Esophagus muscularis mucosa (tissue), 4 donors: ENCODE results near the gene LIG3. TPM values are rescaled to one million over a fixed set of nuclear protein-coding genes. Genes with fewer than 3 reads are reported as not detected.

Experiments used
- DNase-seq: peaks from one replicate; pipeline ENCODE4 v3.0.0-alpha.2; 2017; ENCODE audit errors: extremely low spot score
- H3K27ac ChIP-seq, 4 donors: fragments of 200-600 bp; sonication (generic); replicated peaks in 1 of 4; 1 replicate in 3 of 4; 2 replicates in 1 of 4; pipeline ENCODE4 v1.5.1; 2016 to 2019; ENCODE audit warnings: mild to moderate bottlenecking in 1 of 4
- H3K27me3 ChIP-seq, 4 donors: fragments of 200-600 bp; sonication (generic); one replicate each; pipeline versions ENCODE4 v1.5.1 to v1.6.0; 2016 to 2019
- H3K36me3 ChIP-seq, 4 donors: fragments of 200-600 bp; sonication (generic); one replicate each; pipeline ENCODE4 v1.5.1; 2016 to 2019
- H3K4me1 ChIP-seq, 4 donors: fragments of 200-600 bp; sonication (generic); one replicate each; pipeline ENCODE4 v1.5.1; 2016 to 2019
- H3K4me3 ChIP-seq, 4 donors: fragments of 200-600 bp; sonication (generic); 1 replicate in 2 of 4; 2 replicates in 2 of 4; pipeline ENCODE4 v1.5.1; 2016 to 2019; ENCODE audit warnings: mild to moderate bottlenecking in 4 of 4, moderate library complexity in 1 of 4
- H3K9me3 ChIP-seq, 4 donors: fragments of 200-600 bp; sonication (generic); 1 replicate in 3 of 4; 2 replicates in 1 of 4; pipeline ENCODE4 v1.5.1; 2016 to 2019
- EP300 ChIP-seq: sonication (generic); formaldehyde crosslinking; IDR thresholded peaks from one replicate; pipeline ENCODE4 v1.6.1; 2017; ENCODE audit warnings: antibody characterized with exemption
- POLR2A ChIP-seq: fragments of 450-650 bp; IDR thresholded peaks from one replicate; pipeline ENCODE4 v1.6.1; 2017; ENCODE audit warnings: antibody characterized with exemption, moderate library complexity, mild to moderate bottlenecking, low read depth
- POLR2AphosphoS5 ChIP-seq, 2 donors: sonication (generic); formaldehyde crosslinking; IDR thresholded peaks; one replicate each; pipeline ENCODE4 v1.6.1; 2017; ENCODE audit warnings: antibody characterized with exemption in 2 of 2
- WGBS: methylation state at CpG from one replicate; pipeline ENCODE4 v1.1.5; 2018; 5-methylcytosine and 5-hydroxymethylcytosine counted together
- intact Hi-C: fragments of 100-400 bp; cut with DNase I; formaldehyde crosslinking; loops from one replicate; pipeline ENCODE4 v1.15.1; 2023
- total RNA-seq, 4 donors: library from RNA; depleted of rRNA; stranded (reverse); fragments of >200 nt; gene quantifications; one replicate each; pipeline versions ENCODE4 v1.1.0 to v1.2.1, GENCODE V29; 2016
- TF ChIP-seq, protein P1 (sequence below), 3 experiments: fragments of 200-600 bp in 2 of 3; fragments of 450-650 bp in 1 of 3; sonication (generic) in 2 of 3; IDR thresholded peaks; one replicate each; pipeline ENCODE4 v1.5.1; 2017 to 2019; ENCODE audit warnings: antibody characterized with exemption in 3 of 3, mild to moderate bottlenecking in 2 of 3, moderate library complexity in 1 of 3

LIG3 gene
- total RNA-seq, 4 donors from 2014 or later: 24.7 to 50.7 (median 32.1) TPM

DNA sequence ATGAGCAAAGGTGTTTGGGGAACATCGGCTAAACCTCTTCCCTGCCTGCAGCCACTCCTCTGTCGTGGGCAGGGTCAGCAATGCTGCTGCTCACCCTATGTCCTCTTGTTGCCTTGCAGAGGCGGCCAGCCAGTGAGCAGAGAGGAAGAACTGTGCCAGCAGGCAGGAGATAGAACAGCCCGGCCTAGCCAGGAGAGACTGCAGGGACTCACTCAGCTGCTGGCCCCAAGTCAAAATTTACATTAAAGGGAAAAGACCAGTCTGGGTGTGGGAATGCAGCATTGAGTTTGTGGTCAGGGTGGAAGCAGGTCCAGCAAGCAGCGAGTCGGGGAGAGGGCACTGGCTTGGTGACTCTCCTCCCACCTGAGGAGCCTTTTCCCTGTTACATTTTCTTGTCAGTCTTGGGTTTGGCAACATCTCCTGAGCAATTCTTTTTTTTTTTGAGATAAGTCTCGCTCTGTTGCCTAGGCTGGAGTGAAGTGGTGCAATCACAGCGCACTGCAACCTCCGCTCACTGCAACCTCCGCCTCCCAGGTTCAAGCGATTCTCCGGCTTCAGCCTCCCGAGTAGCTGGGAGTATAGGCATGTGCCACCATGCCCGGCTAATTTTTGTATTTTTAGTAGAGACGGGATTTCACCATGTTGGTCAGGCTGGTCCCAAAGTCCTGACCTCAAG lies 22.7 kb downstream of the LIG3 start:
- Histone ChIP-seq H3K36me3 (peaks cover 0 to 97% (median 64%) of the 10 kb centered on the region in 4 donors), H3K9me3 (no peaks in the 10 kb centered on the region), H3K27ac (peak overlapping the region; percentile 62 to 73 (median 64)), H3K27me3 (no peaks in the 10 kb centered on the region), H3K4me3 (no peak overlapping the region), H3K4me1 (peaks cover 12 to 49% (median 40%) of the 10 kb centered on the region in 4 donors)
- WGBS: 70% methylated on average over 15 of the region's 15 CpGs
- TF ChIP-seq EP300 (no peak), POLR2AphosphoS5 (IDR thresholded peaks at IDR 0.05) (peak; percentile 33 to 52), POLR2A (no peak)
- TF ChIP-seq, protein P1, sequence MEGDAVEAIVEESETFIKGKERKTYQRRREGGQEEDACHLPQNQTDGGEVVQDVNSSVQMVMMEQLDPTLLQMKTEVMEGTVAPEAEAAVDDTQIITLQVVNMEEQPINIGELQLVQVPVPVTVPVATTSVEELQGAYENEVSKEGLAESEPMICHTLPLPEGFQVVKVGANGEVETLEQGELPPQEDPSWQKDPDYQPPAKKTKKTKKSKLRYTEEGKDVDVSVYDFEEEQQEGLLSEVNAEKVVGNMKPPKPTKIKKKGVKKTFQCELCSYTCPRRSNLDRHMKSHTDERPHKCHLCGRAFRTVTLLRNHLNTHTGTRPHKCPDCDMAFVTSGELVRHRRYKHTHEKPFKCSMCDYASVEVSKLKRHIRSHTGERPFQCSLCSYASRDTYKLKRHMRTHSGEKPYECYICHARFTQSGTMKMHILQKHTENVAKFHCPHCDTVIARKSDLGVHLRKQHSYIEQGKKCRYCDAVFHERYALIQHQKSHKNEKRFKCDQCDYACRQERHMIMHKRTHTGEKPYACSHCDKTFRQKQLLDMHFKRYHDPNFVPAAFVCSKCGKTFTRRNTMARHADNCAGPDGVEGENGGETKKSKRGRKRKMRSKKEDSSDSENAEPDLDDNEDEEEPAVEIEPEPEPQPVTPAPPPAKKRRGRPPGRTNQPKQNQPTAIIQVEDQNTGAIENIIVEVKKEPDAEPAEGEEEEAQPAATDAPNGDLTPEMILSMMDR (IDR thresholded peaks at IDR 0.05): no peak
- DNase-seq: no peak
- intact Hi-C loops: no loop called here

DNA sequence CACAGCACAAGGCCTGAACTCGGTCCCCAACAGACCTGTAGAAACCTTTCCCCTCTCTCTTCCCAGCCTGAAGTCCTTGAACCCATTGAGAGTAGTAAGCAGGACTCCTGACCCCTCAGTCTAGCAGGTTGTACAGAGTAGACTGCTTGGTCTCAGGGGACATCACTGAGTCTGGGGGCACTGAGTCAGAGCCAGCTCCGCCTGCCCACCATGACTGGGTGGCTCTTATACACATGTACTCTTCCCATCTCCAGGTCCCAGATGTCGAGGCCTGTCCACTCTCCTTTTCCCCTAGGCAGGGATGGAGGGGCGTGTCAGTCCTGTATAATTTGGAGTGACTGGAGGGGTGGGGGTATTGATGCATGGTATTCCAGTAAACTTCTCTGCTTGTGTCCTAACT lies 23.5 kb downstream of the LIG3 start:
- H3K27ac ChIP-seq: peak overlapping the region in 3 of 4 donors; percentile 62 to 73 (median 66)
- no peaks in the 10 kb centered on the region for H3K27me3 ChIP-seq
- peaks cover 6 to 42% (median 33%) of the 10 kb centered on the region in 4 donors for H3K4me1 ChIP-seq
- no peaks in the 10 kb centered on the region for H3K9me3 ChIP-seq
- H3K4me3 ChIP-seq: no peak overlapping the region
- DNase-seq: no peak
- H3K36me3 ChIP-seq: peaks cover 0 to 99% (median 62%) of the 10 kb centered on the region in 4 donors
- 90% methylated on average over 2 of the region's 4 CpGs for WGBS
- TF ChIP-seq POLR2A (no peak), POLR2AphosphoS5 (IDR thresholded peaks at IDR 0.05) (no peak), EP300 (no peak)
- TF ChIP-seq, protein P1 (IDR thresholded peaks at IDR 0.05): no peak
- intact Hi-C loops: no loop called here

DNA sequence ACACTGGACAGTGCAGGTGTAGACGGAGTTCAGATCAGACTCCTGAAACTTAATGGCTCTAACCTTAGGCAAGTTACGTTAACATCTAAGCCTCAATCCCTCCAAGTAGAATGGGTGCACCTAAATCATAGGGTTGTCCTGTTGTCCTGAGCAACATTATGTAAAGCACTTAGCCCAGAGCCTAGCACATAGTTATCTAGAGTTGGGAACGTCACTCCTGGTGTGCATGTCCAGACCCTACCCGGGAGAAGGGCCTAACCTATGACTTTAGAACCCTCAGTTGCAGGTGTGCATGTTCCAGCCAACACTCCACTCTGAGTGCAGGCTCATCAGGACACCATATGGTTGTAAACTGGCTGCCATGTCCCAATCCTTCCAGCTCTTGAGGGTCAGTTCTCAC lies 26.0 kb downstream of the LIG3 start:
- intact Hi-C loops: no loop called here
- H3K9me3 ChIP-seq: no peaks in the 10 kb centered on the region
- H3K36me3 ChIP-seq: peaks cover 0 to 96% (median 62%) of the 10 kb centered on the region in 4 donors
- H3K4me3 ChIP-seq: no peak overlapping the region
- no peaks in the 10 kb centered on the region for H3K27me3 ChIP-seq
- peak overlapping the region in 1 of 4 donors; percentile 6 for H3K27ac ChIP-seq
- WGBS: 87% methylated on average over 4 of the region's 4 CpGs
- TF ChIP-seq, protein P1 (IDR thresholded peaks at IDR 0.05): no peak
- TF ChIP-seq EP300 (no peak), POLR2AphosphoS5 (IDR thresholded peaks at IDR 0.05) (no peak), POLR2A (no peak)
- H3K4me1 ChIP-seq: peaks cover 6 to 26% (median 23%) of the 10 kb centered on the region in 4 donors
- DNase-seq: no peak

DNA sequence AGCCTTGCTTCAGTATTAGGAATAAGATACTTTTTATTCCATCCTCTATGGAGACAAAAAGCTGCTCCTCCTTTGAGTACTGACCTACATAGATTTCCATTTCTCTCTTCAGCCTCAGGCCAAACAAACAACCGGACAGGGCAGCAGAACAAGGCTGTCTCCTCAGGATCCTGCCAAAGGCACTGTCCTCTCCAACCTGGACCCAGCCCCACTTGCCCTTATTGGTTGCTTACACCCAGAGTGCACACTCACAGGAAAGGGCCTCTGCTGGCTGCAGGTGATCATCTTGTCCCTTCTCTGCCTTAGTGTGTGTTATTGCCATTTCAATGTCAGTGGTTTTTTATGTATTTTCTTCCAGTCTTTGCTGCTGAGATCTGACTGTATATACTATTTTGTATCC lies 26.6 kb downstream of the LIG3 start:
- Histone ChIP-seq H3K27me3 (no peaks in the 10 kb centered on the region), H3K9me3 (no peaks in the 10 kb centered on the region), H3K36me3 (peaks cover 5 to 96% (median 62%) of the 10 kb centered on the region in 4 donors), H3K27ac (no peak overlapping the region), H3K4me3 (no peak overlapping the region), H3K4me1 (peaks cover 6 to 20% (median 17%) of the 10 kb centered on the region in 4 donors)
- 71% methylated on average over 1 of the region's 1 CpG for WGBS
- intact Hi-C loops: no loop called here
- no peak for TF ChIP-seq POLR2AphosphoS5 (IDR thresholded peaks at IDR 0.05)
- no peak for TF ChIP-seq POLR2A
- no peak for TF ChIP-seq EP300
- TF ChIP-seq, protein P1 (IDR thresholded peaks at IDR 0.05): no peak
- no peak for DNase-seq

DNA sequence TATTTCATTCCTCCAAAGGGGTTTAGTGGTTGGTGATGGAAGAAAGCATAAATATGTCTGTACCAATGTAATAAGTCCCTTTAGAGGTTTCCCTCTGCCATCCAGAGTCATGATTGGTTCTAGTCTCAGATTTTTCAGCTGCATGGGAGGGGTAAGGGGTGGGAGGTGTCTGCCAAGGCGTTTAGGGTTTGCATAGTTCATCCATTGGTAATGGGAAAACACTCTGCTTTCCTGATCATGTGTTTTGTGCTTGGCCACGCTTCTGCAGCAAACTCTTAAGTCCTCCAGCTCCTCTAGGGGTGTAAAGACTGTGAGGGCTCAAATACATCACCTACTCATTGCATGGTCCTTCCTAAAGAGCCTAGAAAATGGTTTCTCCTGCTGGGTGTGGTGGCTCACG lies 29.8 kb downstream of the LIG3 start:
- H3K27me3 ChIP-seq: no peaks in the 10 kb centered on the region
- no peaks in the 10 kb centered on the region for H3K9me3 ChIP-seq
- DNase-seq: no peak
- peaks cover 10 to 84% (median 57%) of the 10 kb centered on the region in 4 donors for H3K36me3 ChIP-seq
- TF ChIP-seq POLR2A (no peak), EP300 (no peak), POLR2AphosphoS5 (IDR thresholded peaks at IDR 0.05) (no peak)
- TF ChIP-seq, protein P1 (IDR thresholded peaks at IDR 0.05): no peak
- no peaks in the 10 kb centered on the region for H3K4me1 ChIP-seq
- no peak overlapping the region for H3K4me3 ChIP-seq
- H3K27ac ChIP-seq: no peak overlapping the region
- 87% methylated on average over 3 of the region's 3 CpGs for WGBS
- intact Hi-C loops: no loop called here
